ENCODE data around the gene SPEF2.

- TF ChIP-seq CTCF (IDR thresholded peaks at IDR 0.05; ENCODE audit: low read depth, low read length, poor library complexity, severe bottlenecking): no peak
- TF ChIP-seq EZH2phosphoT487 (IDR thresholded peaks at IDR 0.05; ENCODE audit: borderline replicate concordance, low read length): no peak
Measured at GRCh38 chr5:35698047-35698808, 80.6 kb downstream of the SPEF2 start.

Measured in DOHH2 (cell line).